IPS-11a (cell line): ENCODE measurements around the gene FLNC.

Source experiments
- H3K4me3 ChIP-seq: one replicate; pipeline ENCODE4 v1.5.1; 2013; ENCODE audit warnings: low read depth, low read length, control low read depth

FLNC gene

GRCh38 chr7:128800567-128800966, 29.6 kb upstream of the FLNC start:
- no peak overlapping the region for H3K4me3 ChIP-seq

- H3K4me3 ChIP-seq = no peak overlapping the region
Measured at GRCh38 chr7:128801003-128801402, 29.2 kb upstream of the FLNC start.

GRCh38 chr7:128801667-128802418, 28.4 kb upstream of the FLNC start:
- H3K4me3 ChIP-seq = no peak overlapping the region

- H3K4me3 ChIP-seq = no peak overlapping the region
Measured at GRCh38 chr7:128804484-128804883, 25.7 kb upstream of the FLNC start.

- H3K4me3 ChIP-seq = no peak overlapping the region
Measured at GRCh38 chr7:128805225-128805624, 25.0 kb upstream of the FLNC start.

GRCh38 chr7:128807191-128807590, 23.0 kb upstream of the FLNC start:
- no peak overlapping the region for H3K4me3 ChIP-seq

GRCh38 chr7:128809363-128809762, 20.8 kb upstream of the FLNC start:
- no peak overlapping the region for H3K4me3 ChIP-seq

- H3K4me3 ChIP-seq = no peak overlapping the region
Measured at GRCh38 chr7:128810473-128810872, 19.7 kb upstream of the FLNC start.

- no peak overlapping the region for H3K4me3 ChIP-seq
Measured at GRCh38 chr7:128810997-128811396, 19.2 kb upstream of the FLNC start.

GRCh38 chr7:128811631-128812430, 18.4 kb upstream of the FLNC start:
- no peak overlapping the region for H3K4me3 ChIP-seq

GRCh38 chr7:128812514-128813168, 17.6 kb upstream of the FLNC start:
- H3K4me3 ChIP-seq = no peak overlapping the region

- no peak overlapping the region for H3K4me3 ChIP-seq
Measured at GRCh38 chr7:128814499-128814898, 15.7 kb upstream of the FLNC start.

GRCh38 chr7:128815289-128815942, 14.8 kb upstream of the FLNC start:
- H3K4me3 ChIP-seq = no peak overlapping the region

GRCh38 chr7:128818694-128819093, 11.5 kb upstream of the FLNC start:
- H3K4me3 ChIP-seq = no peak overlapping the region

- no peak overlapping the region for H3K4me3 ChIP-seq
Measured at GRCh38 chr7:128821724-128822123, 8.5 kb upstream of the FLNC start.

GRCh38 chr7:128826512-128826911, 3.7 kb upstream of the FLNC start:
- H3K4me3 ChIP-seq = no peak overlapping the region

- no peak overlapping the region for H3K4me3 ChIP-seq
Measured at GRCh38 chr7:128826916-128827247, 3.3 kb upstream of the FLNC start.

- H3K4me3 ChIP-seq = no peak overlapping the region
Measured at GRCh38 chr7:128827248-128827958, 2.8 kb upstream of the FLNC start.

GRCh38 chr7:128827971-128828711, 2.1 kb upstream of the FLNC start:
- H3K4me3 ChIP-seq = no peak overlapping the region
